ENCODE results near the gene LDB2.

DNA sequence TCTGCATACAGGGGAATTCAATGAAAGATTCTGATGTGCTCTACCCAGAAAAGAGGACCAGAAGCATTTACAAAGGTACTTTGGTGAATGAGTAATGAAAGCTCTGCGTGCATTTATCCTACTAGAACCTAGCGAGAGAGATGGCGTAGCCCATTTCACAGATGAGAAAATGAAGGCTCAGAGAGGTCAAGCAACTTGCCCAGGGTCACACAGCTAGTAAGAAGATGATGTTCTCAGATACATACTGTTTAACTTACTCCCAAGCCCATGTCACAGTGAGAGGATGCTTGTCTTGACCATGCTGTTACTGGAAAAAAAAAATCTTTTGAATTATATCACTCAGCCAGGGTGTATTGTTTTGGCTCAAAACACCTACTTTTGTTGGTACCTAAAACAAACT lies 317.3 kb downstream of the LDB2 start:
- no peak for TF ChIP-seq CTCF (IDR thresholded peaks at IDR 0.05; ENCODE audit: low read length)
- no peak for TF ChIP-seq EZH2phosphoT487 (IDR thresholded peaks at IDR 0.05; ENCODE audit: low read length)
- TF ChIP-seq EZH2 (optimal IDR thresholded peaks at IDR 0.05; ENCODE audit: low read depth, low read length), result no peak

All from MM.1S (cell line).